NB4 (cell line): Measurements from ENCODE around the gene RNASE13.

ENCODE experiments used
- MYC ChIP-seq: IDR thresholded peaks from 2 replicates; pipeline ENCODE4 v1.6.1; 2011; ENCODE audit warnings: low read depth, low read length
- TF ChIP-seq, protein P1 (sequence below): IDR thresholded peaks from one replicate; pipeline ENCODE4 v1.5.1; 2012; ENCODE audit warnings: low read depth, low read length

DNA sequence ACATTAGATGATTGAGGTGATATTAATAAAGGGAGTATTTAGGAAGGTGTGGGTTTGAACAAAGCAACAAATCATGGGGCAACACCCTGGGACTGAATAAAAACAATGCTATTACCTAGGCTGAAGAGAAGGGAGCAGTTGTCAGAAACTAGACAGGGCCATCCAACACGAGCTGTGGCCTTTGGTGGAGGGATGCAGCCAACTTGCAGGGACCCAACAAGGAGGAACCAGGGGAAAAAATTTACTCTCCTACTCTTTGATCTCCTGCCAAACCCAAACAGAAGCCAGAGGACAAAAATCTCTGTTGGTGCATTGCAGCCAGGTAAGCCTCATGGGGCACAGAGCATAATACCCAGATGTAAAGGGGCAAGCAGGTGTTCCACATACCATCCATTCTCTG is 23.5 kb downstream of the RNASE13 start:
- TF ChIP-seq, protein P1, sequence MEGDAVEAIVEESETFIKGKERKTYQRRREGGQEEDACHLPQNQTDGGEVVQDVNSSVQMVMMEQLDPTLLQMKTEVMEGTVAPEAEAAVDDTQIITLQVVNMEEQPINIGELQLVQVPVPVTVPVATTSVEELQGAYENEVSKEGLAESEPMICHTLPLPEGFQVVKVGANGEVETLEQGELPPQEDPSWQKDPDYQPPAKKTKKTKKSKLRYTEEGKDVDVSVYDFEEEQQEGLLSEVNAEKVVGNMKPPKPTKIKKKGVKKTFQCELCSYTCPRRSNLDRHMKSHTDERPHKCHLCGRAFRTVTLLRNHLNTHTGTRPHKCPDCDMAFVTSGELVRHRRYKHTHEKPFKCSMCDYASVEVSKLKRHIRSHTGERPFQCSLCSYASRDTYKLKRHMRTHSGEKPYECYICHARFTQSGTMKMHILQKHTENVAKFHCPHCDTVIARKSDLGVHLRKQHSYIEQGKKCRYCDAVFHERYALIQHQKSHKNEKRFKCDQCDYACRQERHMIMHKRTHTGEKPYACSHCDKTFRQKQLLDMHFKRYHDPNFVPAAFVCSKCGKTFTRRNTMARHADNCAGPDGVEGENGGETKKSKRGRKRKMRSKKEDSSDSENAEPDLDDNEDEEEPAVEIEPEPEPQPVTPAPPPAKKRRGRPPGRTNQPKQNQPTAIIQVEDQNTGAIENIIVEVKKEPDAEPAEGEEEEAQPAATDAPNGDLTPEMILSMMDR = no peak
- TF ChIP-seq MYC = no peak
